ENCODE data around the gene BPIFB1. TPM values are rescaled to one million over a fixed set of nuclear protein-coding genes. Genes with fewer than 3 reads are reported as not detected.

The BPIFB1 gene
- total and polyA plus RNA-seq, 2 of the 8 experiments (the other 6 are each of a cell fraction or from before 2014, with no cell fraction given) = not detected

GRCh38 chr20:33282196-33282934 is 649 bp upstream of the BPIFB1 start:
- DNase-seq (ENCODE audit: low read depth in 1 of 2, low spot score in 2 of 2) = no peak
- no peak for FAIRE-seq
- ChIA-PET CTCF (ENCODE audit: partially characterized antibody) (interaction anchor here (0.9 to 2.8 kb wide), 7 partner anchors 8 to 27 kb away, joined by 3 to 13 read pairs (median 6); no protein-coding TSS in a partner anchor), POLR2A (ENCODE audit: partially characterized antibody) (interaction anchor here (0.9 kb wide), 1 partner anchor 11 kb away, joined by 3 read pairs; no protein-coding TSS in a partner anchor)
- H2BK120ac ChIP-seq (replicated peaks; ENCODE audit: low read depth, low read length) = no peak overlapping the region
- no peak overlapping the region for H4K5ac ChIP-seq (ENCODE audit: insufficient read length, low read depth, low read length)
- H3K56ac ChIP-seq (replicated peaks; ENCODE audit: insufficient read length, low read depth, low read length) = no peak overlapping the region
- H3K4me1 ChIP-seq (replicated peaks in 1 of 4; ENCODE audit: control insufficient read depth in 3 of 4, insufficient read depth in 4 of 4, low read length in 3 of 4) = peaks cover 0 to 10% (median 6%) of the 10 kb centered on the region in 4 experiments; a peak in 6 of 7 replicates
- H4K91ac ChIP-seq (replicated peaks; ENCODE audit: insufficient read length, low read length) = no peak overlapping the region
- no peak overlapping the region for H3K4ac ChIP-seq (replicated peaks; ENCODE audit: insufficient read length, low read depth, low read length)
- no peak overlapping the region for H3K4me2 ChIP-seq (ENCODE audit: insufficient read depth in 1 of 2, low read depth in 2 of 2, low read length in 2 of 2)
- H3K27me3 ChIP-seq (replicated peaks in 1 of 4; ENCODE audit: control insufficient read depth in 3 of 4, extremely low read depth in 1 of 4, insufficient read depth in 3 of 4, low read length in 3 of 4) = no peaks in the 10 kb centered on the region
- H3K14ac ChIP-seq (ENCODE audit: insufficient read length) = no peak overlapping the region
- no peak overlapping the region for H3K23ac ChIP-seq (ENCODE audit: insufficient read length)
- no peak overlapping the region for H2BK12ac ChIP-seq (ENCODE audit: low read depth, low read length)
- no peaks in the 10 kb centered on the region for H4K20me1 ChIP-seq (replicated peaks in 1 of 2; ENCODE audit: control insufficient read depth in 1 of 2, insufficient read depth in 2 of 2, low read length in 2 of 2)
- H2BK15ac ChIP-seq (ENCODE audit: low read length) = no peak overlapping the region
- no peak overlapping the region for H3K18ac ChIP-seq (ENCODE audit: extremely low read depth, low read length)
- no peak overlapping the region for H2AFZ ChIP-seq (ENCODE audit: low read length)
- H2BK20ac ChIP-seq (ENCODE audit: low read length) = no peak overlapping the region
- no peak overlapping the region for H3K27ac ChIP-seq (ENCODE audit: low read depth, low read length)
- no peak overlapping the region for H3K9ac ChIP-seq (replicated peaks in 1 of 4; ENCODE audit: extremely low read depth in 1 of 4, low read depth in 3 of 4, low read length in 3 of 4)
- H2BK5ac ChIP-seq (ENCODE audit: low read depth, low read length) = no peak overlapping the region
- no peak overlapping the region for H4K8ac ChIP-seq (ENCODE audit: extremely low read depth, insufficient read depth, low read length)
- no peaks in the 10 kb centered on the region for H3K36me3 ChIP-seq (ENCODE audit: control insufficient read depth in 2 of 4, insufficient read depth in 4 of 4, low read length in 3 of 4)
- 0 out of 2 replicates have a peak, but pooled peaks cover 2% of the 10 kb centered on the region for H3K23me2 ChIP-seq (ENCODE audit: low read depth, low read length)
- no peaks in the 10 kb centered on the region for H3K9me3 ChIP-seq (ENCODE audit: insufficient read depth in 2 of 2, low read depth in 1 of 2, low read length in 1 of 2)
- H2AK5ac ChIP-seq (ENCODE audit: low read depth, low read length) = no peak overlapping the region
- WGBS, 2 experiments (ENCODE audit: extremely low coverage in 1 of 2, insufficient coverage in 1 of 2, insufficient read length in 1 of 2, insufficient replicate concordance in 2 of 2, low coverage in 1 of 2, low lambda C conversion rate in 2 of 2, missing lambda C conversion rate in 1 of 2) = 82% methylated on average over 8 of the region's 8 CpGs; no CpG with 5 or more reads in 1 of the 2 experiments
- no peaks in the 10 kb centered on the region for H3K79me2 ChIP-seq (ENCODE audit: control insufficient read depth in 1 of 2, insufficient read depth in 2 of 2, low read length in 2 of 2)
- no peaks in the 10 kb centered on the region for H3K79me1 ChIP-seq (ENCODE audit: low read depth, low read length)
- H3K4me3 ChIP-seq (ENCODE audit: extremely low read depth in 1 of 4, insufficient read depth in 2 of 4, low read depth in 3 of 4, low read length in 4 of 4) = no peak overlapping the region
- TF ChIP-seq SP4 (IDR thresholded peaks at IDR 0.05; ENCODE audit: low read length) = no peak
- no peak for TF ChIP-seq MAFK (IDR thresholded peaks at IDR 0.05; ENCODE audit: low read depth, low read length)
- no peak for TF ChIP-seq SP1 (IDR thresholded peaks at IDR 0.05; ENCODE audit: low read depth, low read length)
- TF ChIP-seq NANOG (IDR thresholded peaks at IDR 0.05; ENCODE audit: insufficient read depth, low read depth, low read length, poor library complexity, severe bottlenecking) = no peak
- no peak for TF ChIP-seq RAD21 (IDR thresholded peaks at IDR 0.05 in 1 of 2, conservative IDR thresholded peaks at IDR 0.05 in 1 of 2; ENCODE audit: low read depth in 2 of 2, low read length in 2 of 2)
- TF ChIP-seq JUND (IDR thresholded peaks at IDR 0.05; ENCODE audit: low read length) = no peak
- no peak for TF ChIP-seq BRCA1 (IDR thresholded peaks at IDR 0.05; ENCODE audit: low read depth, low read length)
- no peak for TF ChIP-seq E2F6 (IDR thresholded peaks at IDR 0.05)
- TF ChIP-seq HDAC2 (IDR thresholded peaks at IDR 0.05; ENCODE audit: borderline replicate concordance in 1 of 2, low read depth in 2 of 2, low read length in 2 of 2) = no peak
- TF ChIP-seq CHD1 (IDR thresholded peaks at IDR 0.05; ENCODE audit: low read depth, low read length) = no peak
- TF ChIP-seq SP2 (IDR thresholded peaks at IDR 0.05; ENCODE audit: low read length) = no peak

All from H1 (cell line).